Colon (tissue), 2 donors: Measurements from ENCODE around the gene VRK2.
"Not testable (repeated sequence)": the region's sequence is repeated elsewhere in the genome, so short reads cannot be mapped to it uniquely, and the experiment has no call there.

ENCODE experiments used
- FAIRE-seq: peaks from 2 replicates; lab custom pipeline; 2012; peaks lifted over from hg19 to GRCh38; lab: Jason Lieb, UNC
- donor health status: control.
- donor health status: control.

The VRK2 gene

GRCh38 chr2:58109481-58109880 is 62.9 kb downstream of the VRK2 start:
- FAIRE-seq: no peak

DNA sequence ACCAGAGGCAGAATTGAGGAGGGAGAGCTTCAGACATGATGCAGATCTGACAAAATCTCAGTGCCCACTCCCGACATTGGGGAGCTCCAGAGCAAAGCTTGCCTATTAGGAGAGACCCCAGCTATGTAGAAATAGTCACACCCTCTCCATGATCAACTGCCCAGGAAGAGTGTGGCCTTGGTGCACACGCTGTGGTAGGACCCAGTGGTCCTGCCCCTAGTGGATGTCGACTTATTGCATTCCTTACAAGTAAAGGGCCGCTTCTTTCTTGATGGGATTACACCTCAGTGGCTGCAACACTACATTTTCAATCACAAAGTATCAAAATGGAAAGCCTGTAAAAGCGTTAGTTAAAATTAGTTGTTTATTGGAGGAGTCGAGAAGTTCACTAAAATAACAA is 64.2 kb downstream of the VRK2 start:
- no peak for FAIRE-seq

DNA sequence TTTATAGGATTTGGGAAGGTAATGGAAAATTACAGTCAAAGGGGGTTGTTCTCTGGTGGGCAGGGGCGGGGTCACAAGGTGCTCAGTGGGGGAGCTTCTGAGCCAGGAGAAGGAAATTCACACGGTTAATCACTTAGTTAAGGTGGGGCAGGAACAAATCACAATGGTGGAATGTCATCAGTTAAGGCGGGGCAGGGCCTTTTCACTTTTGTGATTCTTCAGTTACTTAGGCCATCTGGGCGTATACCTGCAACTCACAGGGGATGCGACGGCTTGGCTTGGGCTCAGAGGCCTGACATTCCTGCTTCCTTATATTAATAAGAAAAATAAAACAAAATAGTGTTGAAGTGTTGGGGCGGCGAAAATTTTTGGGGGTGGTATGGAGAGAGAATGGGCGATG is 67.0 kb downstream of the VRK2 start:
- not testable (repeated sequence) for FAIRE-seq

DNA sequence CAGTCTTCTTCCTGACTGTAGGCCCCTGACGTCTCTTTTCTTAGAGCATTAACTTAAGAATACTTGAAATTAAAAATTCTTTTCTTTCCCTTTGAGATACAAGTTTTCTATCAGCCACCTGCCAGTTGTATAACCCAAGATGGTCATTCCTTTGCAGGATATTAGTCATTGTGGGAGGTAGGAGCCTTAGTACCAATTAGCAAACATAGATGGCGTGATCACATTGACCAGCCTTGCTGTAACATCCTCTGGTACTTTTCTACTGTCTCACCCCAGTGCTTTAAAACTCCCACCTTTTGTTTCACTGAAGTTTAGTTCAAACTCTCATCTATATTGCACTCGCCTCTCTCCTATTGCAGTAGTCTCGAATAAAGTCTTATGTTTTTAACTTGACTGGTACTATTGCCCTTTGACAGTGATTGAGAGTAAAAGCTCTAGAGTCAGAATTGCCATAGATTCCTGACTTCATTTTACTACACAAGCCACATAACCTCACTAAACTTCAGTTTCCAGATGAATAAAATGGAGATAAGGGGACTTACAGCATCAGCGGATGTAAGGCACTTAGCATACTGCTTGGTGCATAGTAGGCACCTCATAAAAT is 74.1 kb downstream of the VRK2 start:
- FAIRE-seq: no peak

GRCh38 chr2:58122040-58122439 is 75.4 kb downstream of the VRK2 start:
- FAIRE-seq: no peak

GRCh38 chr2:58122540-58122939 is 75.9 kb downstream of the VRK2 start:
- no peak for FAIRE-seq

DNA sequence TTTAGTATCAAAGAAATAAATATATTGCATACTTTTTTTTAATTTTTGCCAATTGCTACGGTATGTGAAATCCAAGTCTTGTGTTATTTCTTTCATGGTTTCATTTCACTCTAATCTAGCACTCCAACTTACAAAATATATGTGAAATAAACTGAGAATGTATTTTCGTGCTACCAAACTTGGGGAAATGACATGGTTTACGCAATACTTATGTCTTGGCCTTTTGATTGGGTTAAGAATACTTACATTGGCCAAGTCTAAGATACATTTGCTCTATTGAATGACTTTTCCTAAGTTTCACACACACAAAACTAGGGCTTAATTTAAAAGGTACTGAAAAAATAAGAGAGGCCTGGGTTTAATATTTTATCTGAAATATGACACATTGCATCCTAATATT is 80.5 kb downstream of the VRK2 start:
- no peak for FAIRE-seq

DNA sequence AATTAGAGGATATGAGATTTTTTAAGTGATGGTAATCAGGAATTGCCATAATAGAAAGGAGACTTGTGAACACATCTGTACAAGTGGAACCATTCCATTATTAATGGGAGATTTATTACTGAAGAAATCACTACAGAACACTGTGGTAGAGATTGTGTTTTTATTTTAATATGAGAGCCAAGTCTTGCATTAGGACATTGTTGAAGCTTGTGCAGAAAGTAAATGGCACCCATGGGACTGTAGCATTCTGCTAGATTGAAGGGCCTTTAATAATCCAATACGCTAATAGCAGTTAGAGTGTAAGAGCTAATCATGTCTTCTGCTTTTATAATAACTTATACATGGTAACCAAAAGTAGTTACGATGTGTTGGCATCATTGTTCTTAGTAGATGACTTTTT is 83.6 kb downstream of the VRK2 start:
- FAIRE-seq: no peak

GRCh38 chr2:58131191-58132011 is 84.8 kb downstream of the VRK2 start:
- no peak for FAIRE-seq

DNA sequence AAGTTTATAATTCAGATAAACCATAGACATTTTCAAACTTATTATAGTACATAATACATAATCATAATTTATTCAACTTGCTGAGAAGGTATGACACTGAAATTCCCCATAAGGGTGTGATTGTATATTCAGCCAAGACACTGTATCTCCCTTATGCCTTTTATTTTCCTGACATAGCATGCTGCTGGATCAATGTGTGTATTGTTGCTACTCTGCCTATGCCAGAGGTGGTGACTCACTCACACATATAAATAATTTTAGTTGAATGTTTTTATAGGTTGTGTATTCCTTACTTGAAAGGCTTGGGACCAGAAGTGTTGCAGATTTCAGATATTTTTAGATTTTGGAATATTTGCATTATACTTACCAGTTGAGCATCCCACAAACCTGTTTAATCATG is 86.8 kb downstream of the VRK2 start:
- no peak for FAIRE-seq

DNA sequence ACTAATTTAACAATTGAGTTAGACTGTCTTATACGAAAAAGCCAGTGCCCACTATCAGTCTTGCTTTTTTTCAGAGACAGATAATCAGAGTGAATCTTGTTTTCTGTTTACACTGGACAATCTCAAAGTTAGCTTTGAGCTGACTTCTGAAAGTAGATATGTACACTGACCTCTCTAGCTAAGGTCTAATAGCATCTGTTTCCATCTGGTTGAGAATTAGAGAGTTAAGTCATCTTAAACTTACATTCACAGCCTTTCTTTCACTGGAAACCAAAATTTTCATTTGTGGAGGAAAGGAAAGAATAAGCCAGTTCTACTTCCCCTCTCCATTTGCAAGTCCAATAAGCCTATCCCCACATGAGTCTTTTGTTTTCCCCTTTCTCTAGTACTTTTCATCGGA is 89.3 kb downstream of the VRK2 start:
- no peak for FAIRE-seq

DNA sequence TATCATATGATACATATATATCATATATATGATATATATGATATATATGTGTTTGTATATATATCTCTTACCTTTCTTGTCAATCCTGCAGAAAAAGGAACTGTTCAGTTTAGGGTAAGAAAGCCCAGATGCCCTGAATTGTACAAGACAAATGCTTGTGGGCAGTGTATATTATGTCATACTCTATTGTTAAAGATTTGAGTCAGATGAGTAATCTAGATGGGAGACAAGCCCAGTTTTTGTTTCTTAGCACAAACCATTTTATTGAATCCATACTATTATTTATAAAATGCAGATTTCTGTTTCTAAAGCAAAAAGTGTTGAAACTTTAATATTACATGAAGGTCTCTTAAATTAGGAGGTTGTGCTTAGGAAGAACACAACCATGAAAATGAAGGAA is 90.6 kb downstream of the VRK2 start:
- FAIRE-seq: no peak

DNA sequence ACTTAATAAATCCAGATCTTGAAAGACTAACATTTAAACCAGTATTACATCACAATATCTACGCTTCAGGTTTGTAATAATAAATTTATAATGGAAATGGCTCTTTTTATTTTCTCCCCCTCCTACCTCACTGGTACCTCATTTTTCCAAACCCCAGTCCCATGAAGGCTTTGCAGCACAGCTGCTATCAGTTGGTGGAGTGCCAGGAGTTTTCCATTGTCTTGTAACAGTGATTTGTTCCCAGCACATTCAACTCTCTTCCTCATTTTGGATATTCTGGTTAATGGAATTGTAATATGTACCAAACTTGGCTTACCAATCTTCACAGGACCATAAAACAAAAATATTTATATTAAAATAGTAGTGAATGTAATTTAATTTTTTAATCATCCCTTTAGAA is 91.2 kb downstream of the VRK2 start:
- no peak for FAIRE-seq

DNA sequence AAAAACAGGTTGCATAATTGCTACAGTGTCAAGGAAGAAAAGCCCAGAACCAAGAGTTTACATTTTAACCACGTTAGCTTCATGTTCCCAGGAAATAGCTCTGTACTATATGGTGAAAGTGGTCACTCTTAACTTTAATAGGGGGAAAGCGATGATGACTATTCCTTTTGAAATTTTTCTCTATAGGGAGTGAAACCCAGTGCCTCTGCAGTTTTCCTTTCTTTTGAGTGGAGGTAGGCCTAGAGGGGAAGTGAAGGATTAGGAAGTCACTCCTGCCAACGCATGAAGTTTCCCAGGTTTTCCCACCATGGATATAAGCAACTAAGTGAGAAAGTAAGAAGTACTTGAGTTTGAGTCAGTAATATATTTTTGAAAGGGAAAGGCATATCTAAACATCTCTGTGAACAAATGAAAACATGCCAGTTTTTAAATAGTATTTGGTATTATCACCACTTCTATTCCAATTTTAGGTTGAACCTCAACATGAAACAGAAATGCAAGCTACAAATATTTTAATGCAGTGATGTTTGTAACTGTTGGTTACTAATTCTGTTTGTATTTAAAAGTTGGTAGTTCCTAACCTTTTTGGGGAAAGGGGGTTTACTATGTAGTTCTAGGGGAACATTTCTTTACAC is 91.9 kb downstream of the VRK2 start:
- no peak for FAIRE-seq

DNA sequence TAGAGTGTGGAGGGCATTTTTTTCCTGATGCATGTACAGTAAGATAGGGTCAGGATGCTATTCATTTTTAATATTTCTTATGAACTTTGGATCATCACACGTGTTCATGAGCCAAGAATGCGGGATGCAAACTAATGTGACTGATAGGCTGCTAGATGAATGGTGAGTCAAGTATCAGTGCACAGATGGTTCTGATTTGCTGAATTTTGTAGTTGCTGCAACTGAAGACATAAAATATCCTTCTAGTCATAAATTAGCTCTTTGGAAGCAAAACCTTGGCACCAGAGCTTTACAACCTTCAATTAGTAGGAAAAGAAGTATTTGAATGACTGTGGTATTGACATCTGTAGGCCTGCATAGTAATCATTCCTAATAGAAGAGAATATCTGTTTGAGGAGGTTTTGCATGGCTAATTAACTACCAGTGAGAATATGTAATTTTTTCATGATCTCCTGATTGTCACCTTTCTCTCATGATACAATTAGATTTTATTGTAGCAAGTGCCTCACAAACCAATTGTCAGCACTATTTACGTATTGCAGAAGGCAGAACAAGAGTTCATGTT is 94.0 kb downstream of the VRK2 start:
- no peak for FAIRE-seq

DNA sequence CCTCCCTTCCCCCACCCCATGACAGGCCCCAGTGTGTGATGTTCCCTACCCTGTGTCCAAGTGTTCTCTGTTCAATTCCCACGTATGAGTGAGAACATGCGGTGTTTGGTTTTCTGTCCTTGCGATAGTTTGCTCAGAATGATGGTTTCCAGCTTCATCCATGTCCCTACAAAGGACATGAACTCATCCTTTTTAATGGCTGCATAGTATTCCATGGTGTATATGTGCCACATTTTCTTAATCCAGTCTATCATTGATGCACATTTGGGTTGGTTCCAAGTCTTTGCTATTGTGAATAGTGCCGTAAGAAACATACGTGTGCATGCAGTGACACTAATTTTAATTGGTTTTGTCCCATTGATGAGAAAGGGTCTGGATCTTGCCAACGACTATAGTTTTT is 99.2 kb downstream of the VRK2 start:
- FAIRE-seq: not testable (repeated sequence)

GRCh38 chr2:58146707-58147106 is 100.1 kb downstream of the VRK2 start:
- no peak for FAIRE-seq

- FAIRE-seq: no peak
Observed at GRCh38 chr2:58155160-58155778, 108.7 kb downstream of the VRK2 start.

GRCh38 chr2:58156780-58157179 is 110.2 kb downstream of the VRK2 start:
- no peak for FAIRE-seq

GRCh38 chr2:58157754-58158153 is 111.1 kb downstream of the VRK2 start:
- no peak for FAIRE-seq

GRCh38 chr2:58158481-58158880 is 111.9 kb downstream of the VRK2 start:
- no peak for FAIRE-seq

DNA sequence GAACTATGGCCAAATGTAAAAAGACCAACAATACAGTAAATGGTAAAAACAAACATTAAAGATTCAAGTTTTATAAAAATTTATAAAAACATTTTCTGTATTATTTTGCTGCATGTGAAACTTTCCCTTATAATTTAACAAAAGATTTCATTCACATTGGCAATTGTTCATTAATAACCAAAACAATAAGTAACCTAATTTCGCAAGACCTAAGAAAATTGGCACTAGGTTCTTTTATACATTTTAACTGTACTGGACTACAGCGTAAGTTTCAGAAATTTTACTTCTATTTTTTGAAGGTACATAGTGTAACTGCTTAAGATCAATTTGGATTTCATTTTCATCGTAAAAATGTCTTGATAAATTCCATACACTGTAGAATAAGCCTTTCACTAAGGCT is 117.3 kb downstream of the VRK2 start:
- no peak for FAIRE-seq

GRCh38 chr2:58168130-58168529 is 121.5 kb downstream of the VRK2 start:
- not testable (repeated sequence) for FAIRE-seq
